Measurements from ENCODE around the gene CORT.

DNA sequence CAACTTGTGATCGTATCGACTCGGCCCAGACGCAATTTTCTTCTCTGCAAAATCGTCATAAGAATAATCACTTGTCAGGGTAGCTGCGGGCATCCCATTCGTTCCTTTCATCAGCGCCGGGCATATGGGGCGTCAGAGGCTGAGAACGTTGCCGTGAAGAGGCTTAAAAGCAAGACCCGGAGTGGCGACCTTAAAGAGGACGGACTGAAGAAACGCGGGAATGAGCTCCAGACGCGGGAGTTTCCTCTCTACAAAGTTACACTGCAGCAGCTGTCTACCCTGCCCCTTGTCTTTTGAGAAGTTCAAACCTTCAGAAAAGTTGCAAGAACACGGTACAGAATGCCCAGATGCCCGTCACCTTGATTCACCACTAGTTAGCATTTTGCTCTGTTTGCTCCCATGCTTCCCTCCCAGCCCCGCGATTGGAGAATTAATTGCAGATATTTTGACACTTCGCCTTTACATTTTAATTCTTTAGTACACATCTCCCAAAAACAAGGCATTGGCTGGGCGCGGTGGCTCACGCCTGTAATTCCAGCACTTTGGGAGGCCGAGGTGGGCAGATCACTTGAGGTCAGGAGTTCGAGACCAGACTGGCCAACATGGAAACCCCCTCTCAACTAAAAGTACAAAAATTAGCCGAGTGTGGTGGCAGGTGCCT is 18.6 kb upstream of the CORT start:
- TF ChIP-seq EZH2 (IDR thresholded peaks at IDR 0.05; ENCODE audit: insufficient read depth, poor library complexity, severe bottlenecking) (no peak), EZH2phosphoT487 (IDR thresholded peaks at IDR 0.05; ENCODE audit: insufficient read depth, low read depth) (no peak)
